GM12864 (cell line): ENCODE data around the gene INTS6L.
A peak's percentile ranks its signal among the peaks of the same experiment; 100 is the strongest.

ENCODE experiments used
- DNase-seq: peaks from one replicate; pipeline ENCODE4 v3.0.0-alpha.2; 2011; ENCODE audit warnings: low read depth
- H3K4me3 ChIP-seq: 2 replicates; pipeline ENCODE4 v1.5.1; 2011; ENCODE audit warnings: mild to moderate bottlenecking, low read depth, low read length, control low read depth
- CTCF ChIP-seq: IDR thresholded peaks from 2 replicates; pipeline ENCODE4 v1.5.1; 2011; ENCODE audit warnings: low read depth, mild to moderate bottlenecking, moderate library complexity, low read length, control low read depth, inconsistent platforms; ENCODE audit errors: missing control alignments

INTS6L gene

GRCh38 chrX:135522878-135523693 lies 2.6 kb downstream of the INTS6L start:
- TF ChIP-seq CTCF, result no peak
- DNase-seq, result no peak
- H3K4me3 ChIP-seq, result peak overlapping the region; percentile 60; the same call in 1 of the 2 replicates

GRCh38 chrX:135528254-135528653 lies 7.8 kb downstream of the INTS6L start:
- DNase-seq, result no peak
- H3K4me3 ChIP-seq, result no peak overlapping the region
- no peak for TF ChIP-seq CTCF

- no peak overlapping the region for H3K4me3 ChIP-seq
- no peak for DNase-seq
- no peak for TF ChIP-seq CTCF
These were observed 8.3 kb downstream of the INTS6L start for GRCh38 chrX:135528756-135529155.

- no peak for DNase-seq
- H3K4me3 ChIP-seq, result no peak overlapping the region
- TF ChIP-seq CTCF, result no peak
These were observed 9.6 kb downstream of the INTS6L start for GRCh38 chrX:135530097-135530496.

GRCh38 chrX:135531813-135532212 lies 11.4 kb downstream of the INTS6L start:
- DNase-seq, result no peak
- no peak overlapping the region for H3K4me3 ChIP-seq
- TF ChIP-seq CTCF, result no peak

- TF ChIP-seq CTCF, result no peak
- DNase-seq, result no peak
These were observed 14.8 kb downstream of the INTS6L start for GRCh38 chrX:135535077-135535940.

More at GRCh38 chrX:135535077-135535940, 14.8 kb downstream of the INTS6L start:
- H3K4me3 ChIP-seq, result no peak overlapping the region
